NCI-H748 (cell line): ENCODE results near the gene CSF1.

Experiments
- DNase-seq: peaks from one replicate; lab custom pipeline; 2025; ENCODE audit not compliant: unreplicated experiment; lab: John Stamatoyannopoulos, UW

CSF1 gene

GRCh38 chr1:109882288-109883245, 28.1 kb upstream of the CSF1 start:
- DNase-seq = no peak

GRCh38 chr1:109883248-109883955, 27.2 kb upstream of the CSF1 start:
- DNase-seq = no peak

DNA sequence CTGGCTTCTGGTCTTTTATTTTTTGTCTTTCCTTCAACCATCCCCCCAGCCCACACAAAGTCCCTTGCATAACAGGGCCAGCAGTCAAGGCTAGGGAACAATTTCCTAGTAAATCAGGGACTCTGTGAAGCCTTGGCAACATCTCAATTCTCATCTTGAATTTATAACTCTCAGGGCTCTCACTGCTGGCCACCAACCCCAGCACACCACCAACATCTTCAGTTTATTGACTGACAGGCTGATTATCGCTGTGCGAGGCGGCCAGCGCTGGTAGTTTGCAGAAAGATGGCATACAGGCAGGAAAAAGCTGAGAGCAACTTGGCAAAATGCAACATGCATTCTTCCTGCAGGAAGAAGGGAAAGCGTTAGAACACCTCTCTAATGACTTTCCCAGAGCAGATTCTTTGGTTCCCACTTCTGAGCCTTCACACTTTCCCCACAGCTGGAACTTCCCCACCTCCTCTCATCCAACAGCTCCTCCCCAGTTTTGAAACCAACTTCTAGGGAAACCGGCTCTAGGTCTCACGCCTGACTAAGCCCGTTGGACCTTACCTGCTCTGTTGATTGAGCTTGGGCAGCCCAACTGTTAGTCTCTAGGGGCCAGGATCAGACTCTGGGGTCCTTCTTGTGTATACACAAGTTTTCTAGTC, 26.3 kb upstream of the CSF1 start:
- DNase-seq = no peak

- DNase-seq = no peak
Observed at GRCh38 chr1:109885589-109885988, 25.1 kb upstream of the CSF1 start.

GRCh38 chr1:109886827-109887226, 23.8 kb upstream of the CSF1 start:
- DNase-seq = no peak

DNA sequence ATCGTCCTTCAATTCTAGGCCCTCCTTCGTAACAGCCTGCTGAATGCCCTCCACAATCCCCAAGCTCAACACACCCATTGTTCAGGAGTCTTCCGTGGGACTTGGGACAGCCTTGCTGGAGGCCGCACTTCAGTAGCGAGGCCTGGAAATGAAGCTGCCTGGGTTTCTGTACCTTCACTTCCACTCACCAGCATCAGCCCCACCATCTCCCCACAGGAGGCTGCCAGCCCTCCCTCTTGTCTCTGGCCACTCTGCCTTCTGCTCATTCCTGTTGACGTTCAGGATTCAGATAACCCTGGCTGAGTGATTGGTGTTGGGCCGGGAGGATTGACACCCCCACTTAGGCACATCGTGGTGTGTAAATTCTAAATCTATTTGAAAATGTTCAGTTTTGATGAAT, 23.4 kb upstream of the CSF1 start:
- DNase-seq = no peak

DNA sequence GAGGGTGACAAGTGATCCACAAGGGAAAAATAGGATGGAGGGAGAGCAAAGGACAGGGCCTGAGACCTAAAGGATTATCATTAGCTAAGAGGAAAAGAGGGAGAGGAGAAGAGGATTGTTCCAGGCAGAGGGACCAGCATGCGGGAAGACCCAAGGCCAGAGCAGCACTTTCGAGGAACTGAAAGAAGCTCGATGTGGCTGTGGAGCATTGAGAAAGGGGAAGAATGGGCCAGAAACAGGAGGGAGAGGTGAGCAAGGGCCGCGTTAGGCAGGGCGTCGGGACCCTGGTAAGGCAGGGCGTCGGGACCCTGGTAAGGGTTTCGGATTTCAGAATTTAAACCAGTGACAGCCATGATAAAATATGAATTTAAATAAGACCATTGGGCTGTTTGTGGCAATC, 22.8 kb upstream of the CSF1 start:
- no peak for DNase-seq

DNA sequence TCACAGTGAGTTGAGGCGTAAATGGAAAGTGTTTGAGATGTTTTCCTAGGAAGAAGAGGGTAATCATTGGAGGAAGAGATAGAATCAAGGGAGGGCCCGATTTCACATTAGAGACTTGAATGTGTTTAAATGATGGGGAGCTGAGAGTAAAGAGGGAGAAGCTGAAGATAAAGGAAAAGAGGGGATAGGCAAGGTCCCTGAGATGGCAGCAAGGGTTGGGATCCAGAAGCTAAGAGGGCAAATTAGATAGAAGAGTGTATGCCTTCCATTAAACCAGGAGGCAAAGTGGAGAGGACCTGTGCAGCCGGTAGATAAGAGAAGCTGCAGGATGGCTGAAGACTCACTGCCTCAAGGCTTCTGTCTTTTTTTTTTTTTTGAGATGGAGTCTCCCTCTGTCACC, 21.6 kb upstream of the CSF1 start:
- no peak for DNase-seq

GRCh38 chr1:109890115-109890953, 20.3 kb upstream of the CSF1 start:
- DNase-seq = no peak

DNA sequence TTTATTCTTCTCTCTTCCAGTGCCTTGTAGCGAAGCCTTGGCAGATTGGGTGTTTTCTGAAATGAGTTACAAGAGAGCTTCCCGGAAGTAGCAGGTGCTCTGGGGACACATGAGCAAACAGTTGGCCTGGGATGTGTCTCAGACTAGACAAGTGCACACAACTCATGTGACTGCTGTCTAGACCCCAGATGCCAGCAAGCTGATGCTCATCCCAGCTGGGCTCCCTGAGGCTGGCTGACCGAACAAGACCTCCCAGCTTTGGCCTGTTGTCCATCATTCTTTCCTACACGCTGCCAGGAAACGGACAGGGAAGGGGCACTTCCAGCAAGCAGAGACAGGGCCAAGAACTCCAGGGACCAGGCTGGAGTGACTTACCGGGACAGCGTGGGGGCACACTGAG, 18.7 kb upstream of the CSF1 start:
- DNase-seq = peak; percentile 7

DNA sequence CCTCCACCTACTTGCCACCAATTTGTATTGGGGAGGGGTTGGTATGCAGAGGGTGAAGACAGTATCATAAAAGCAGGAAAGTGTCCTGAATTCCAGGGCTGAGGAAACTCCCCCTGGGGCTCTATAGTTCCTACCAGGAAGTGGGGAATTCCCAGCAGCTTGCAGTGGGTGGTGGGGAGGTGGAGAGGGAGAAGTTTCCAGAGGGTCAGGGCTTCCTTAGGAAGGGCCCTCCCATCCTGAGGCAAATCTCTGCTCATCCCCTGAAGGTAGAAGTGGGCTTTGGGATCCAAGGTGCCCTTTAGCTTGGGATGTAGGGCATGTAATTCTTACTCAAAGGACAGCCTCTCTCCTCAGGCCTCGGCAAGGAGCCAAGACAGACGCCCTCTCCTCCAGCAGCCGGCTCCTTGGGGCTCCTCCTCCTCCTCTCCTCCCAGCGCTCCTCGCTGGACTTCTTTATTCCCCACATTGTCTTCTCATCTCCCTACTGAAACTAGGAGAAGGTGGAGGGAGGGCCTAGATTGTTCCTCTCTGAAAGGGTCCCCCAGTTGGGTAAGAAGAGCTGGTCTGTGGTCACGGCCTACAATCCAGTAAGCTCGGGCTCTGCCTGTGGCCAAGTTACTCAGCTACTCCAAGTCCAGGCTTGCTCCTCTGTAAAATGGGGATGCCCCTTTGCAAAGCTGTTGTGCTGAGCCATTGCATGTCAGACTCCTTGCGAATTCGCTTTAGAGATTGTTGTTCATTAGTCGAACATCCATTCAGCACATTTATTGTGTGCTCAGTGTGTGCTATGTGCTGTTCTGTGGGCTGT, 17.9 kb upstream of the CSF1 start:
- no peak for DNase-seq

DNA sequence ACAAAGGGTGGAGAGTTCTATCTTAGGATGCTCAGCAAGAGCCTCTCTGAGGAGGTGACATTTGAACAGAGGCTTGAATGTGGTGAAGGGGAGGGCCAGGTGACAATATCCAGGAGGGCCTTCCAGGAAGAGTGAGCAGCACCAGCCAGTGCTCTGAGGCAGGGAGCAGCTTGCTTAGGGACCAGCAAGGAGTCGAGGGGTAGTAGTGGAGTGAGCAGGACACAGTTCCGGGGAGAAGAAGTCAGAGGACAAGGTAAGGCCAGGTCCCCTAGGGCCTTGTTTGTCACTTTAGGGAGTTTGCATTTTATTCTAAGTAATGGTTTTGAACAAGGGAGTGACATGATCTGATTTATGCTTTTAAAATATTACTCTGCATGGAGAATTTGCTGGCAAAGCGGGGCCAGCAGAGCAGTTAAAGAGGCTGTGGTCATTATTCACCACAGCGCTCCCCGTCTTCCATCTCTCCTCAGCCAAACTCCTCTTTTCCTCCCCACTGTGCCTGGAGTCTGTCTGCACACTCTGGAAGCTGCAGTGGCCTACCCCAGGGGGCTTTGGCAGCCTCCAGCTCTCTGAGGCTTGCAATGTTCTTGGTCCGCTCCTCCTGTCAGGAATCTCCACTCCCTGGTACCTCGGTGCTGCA, 17.0 kb upstream of the CSF1 start:
- DNase-seq = no peak

- DNase-seq = no peak
Observed at GRCh38 chr1:109894823-109895719, 15.6 kb upstream of the CSF1 start.

- DNase-seq = no peak
Observed at GRCh38 chr1:109895720-109896504, 14.7 kb upstream of the CSF1 start.

DNA sequence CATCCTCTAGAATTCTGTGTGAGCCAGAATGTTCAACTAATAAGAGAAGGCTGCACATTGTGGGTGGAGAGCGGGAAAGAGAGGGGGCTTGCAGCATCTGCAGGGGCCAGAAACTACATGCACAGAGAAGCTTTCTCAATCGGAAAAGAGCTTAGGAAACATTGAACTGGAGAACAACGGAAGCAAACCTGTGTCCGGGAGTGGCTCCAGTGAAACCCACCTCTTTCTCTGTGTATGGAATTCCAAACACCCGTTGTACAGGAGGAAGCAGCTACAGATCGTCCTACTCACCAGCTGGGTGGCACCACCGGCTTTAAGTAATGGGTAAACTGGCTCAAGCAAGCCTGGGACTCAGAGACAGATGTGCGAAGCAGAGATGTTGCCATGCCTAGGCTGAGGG, 14.0 kb upstream of the CSF1 start:
- no peak for DNase-seq

GRCh38 chr1:109897259-109897955, 13.2 kb upstream of the CSF1 start:
- no peak for DNase-seq

GRCh38 chr1:109898842-109899241, 11.8 kb upstream of the CSF1 start:
- DNase-seq = no peak
